Thoracic aorta (tissue), 2 donors: ENCODE measurements around the gene SEZ6. TPM values are rescaled to one million over a fixed set of nuclear protein-coding genes. Genes with fewer than 3 reads are reported as not detected.

Experiments used
- ATAC-seq: fragments of 150-250 bp; one replicate; pipeline ENCODE4 v1.8.0; 2017; ENCODE audit warnings: low read depth; ENCODE audit not compliant: insufficient number of reproducible peaks, low FRiP score
- DNase-seq: peaks from one replicate; pipeline ENCODE4 v3.0.0-alpha.2; 2020; ENCODE audit warnings: low spot score
- H3K27ac ChIP-seq, 2 donors: fragments of 200-600 bp; sonication (generic); 1 replicate in 1 of 2; 2 replicates in 1 of 2; pipeline ENCODE4 v1.5.1; 2016; ENCODE audit warnings: mild to moderate bottlenecking in 2 of 2, moderate library complexity in 2 of 2
- H3K27me3 ChIP-seq: fragments of 200-600 bp; sonication (generic); replicated peaks from 2 replicates; pipeline ENCODE4 v1.6.0; 2016; ENCODE audit warnings: mild to moderate bottlenecking; ENCODE audit not compliant: insufficient read depth
- H3K36me3 ChIP-seq: fragments of 200-600 bp; sonication (generic); one replicate; pipeline ENCODE4 v1.5.1; 2016
- H3K4me1 ChIP-seq, 2 donors: fragments of 200-600 bp; sonication (generic); 1 replicate in 1 of 2; 2 replicates in 1 of 2; pipeline versions ENCODE4 v1.5.1 to v1.6.0; 2016; ENCODE audit warnings: low read depth in 2 of 2, mild to moderate bottlenecking in 1 of 2; ENCODE audit not compliant: control insufficient read depth in 1 of 2
- H3K4me3 ChIP-seq: fragments of 200-600 bp; sonication (generic); 2 replicates; pipeline ENCODE4 v1.5.1; 2016; ENCODE audit warnings: mild to moderate bottlenecking
- H3K9me3 ChIP-seq: fragments of 200-600 bp; sonication (generic); 2 replicates; pipeline ENCODE4 v1.5.1; 2016
- total RNA-seq, 2 donors: library from RNA; depleted of rRNA; stranded (reverse); fragments of >200 nt; gene quantifications; one replicate each; pipeline versions ENCODE4 v1.1.0 to v1.2.3, GENCODE V29; 2016
- TF ChIP-seq, protein P1 (sequence below): fragments of 200-600 bp; sonication (generic); IDR thresholded peaks from one replicate; pipeline ENCODE4 v1.5.1; 2019; ENCODE audit warnings: antibody characterized with exemption

Gene SEZ6
- total RNA-seq, 2 donors from 2014 or later = not detected

GRCh38 chr17:28912938-28913333 lies 92.9 kb downstream of the SEZ6 start:
- Histone ChIP-seq H3K27ac (no peak overlapping the region), H3K4me3 (no peak overlapping the region), H3K36me3 (peaks cover 75% of the 10 kb centered on the region), H3K9me3 (no peaks in the 10 kb centered on the region), H3K27me3 (no peaks in the 10 kb centered on the region), H3K4me1 (peaks cover 10 to 14% of the 10 kb centered on the region in 2 donors)
- DNase-seq = no peak
- no peak for ATAC-seq
- TF ChIP-seq, protein P1, sequence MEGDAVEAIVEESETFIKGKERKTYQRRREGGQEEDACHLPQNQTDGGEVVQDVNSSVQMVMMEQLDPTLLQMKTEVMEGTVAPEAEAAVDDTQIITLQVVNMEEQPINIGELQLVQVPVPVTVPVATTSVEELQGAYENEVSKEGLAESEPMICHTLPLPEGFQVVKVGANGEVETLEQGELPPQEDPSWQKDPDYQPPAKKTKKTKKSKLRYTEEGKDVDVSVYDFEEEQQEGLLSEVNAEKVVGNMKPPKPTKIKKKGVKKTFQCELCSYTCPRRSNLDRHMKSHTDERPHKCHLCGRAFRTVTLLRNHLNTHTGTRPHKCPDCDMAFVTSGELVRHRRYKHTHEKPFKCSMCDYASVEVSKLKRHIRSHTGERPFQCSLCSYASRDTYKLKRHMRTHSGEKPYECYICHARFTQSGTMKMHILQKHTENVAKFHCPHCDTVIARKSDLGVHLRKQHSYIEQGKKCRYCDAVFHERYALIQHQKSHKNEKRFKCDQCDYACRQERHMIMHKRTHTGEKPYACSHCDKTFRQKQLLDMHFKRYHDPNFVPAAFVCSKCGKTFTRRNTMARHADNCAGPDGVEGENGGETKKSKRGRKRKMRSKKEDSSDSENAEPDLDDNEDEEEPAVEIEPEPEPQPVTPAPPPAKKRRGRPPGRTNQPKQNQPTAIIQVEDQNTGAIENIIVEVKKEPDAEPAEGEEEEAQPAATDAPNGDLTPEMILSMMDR = no peak

- H3K27ac ChIP-seq = no peak overlapping the region
- peaks cover 10 to 19% of the 10 kb centered on the region in 2 donors for H3K4me1 ChIP-seq
- TF ChIP-seq, protein P1 = no peak
- peaks cover 70% of the 10 kb centered on the region for H3K36me3 ChIP-seq
- H3K4me3 ChIP-seq = no peak overlapping the region
- no peak for ATAC-seq
- no peak for DNase-seq
- H3K9me3 ChIP-seq = no peaks in the 10 kb centered on the region
- H3K27me3 ChIP-seq = no peaks in the 10 kb centered on the region
These were observed 93.4 kb downstream of the SEZ6 start for GRCh38 chr17:28912281-28912937.

- H3K27ac ChIP-seq = no peak overlapping the region
- ATAC-seq (no peak), DNase-seq (no peak)
- H3K27me3 ChIP-seq = no peaks in the 10 kb centered on the region
- H3K4me1 ChIP-seq = peaks cover 10 to 19% of the 10 kb centered on the region in 2 donors
- H3K4me3 ChIP-seq = no peak overlapping the region
- H3K36me3 ChIP-seq = peaks cover 70% of the 10 kb centered on the region
- TF ChIP-seq, protein P1 = no peak
- no peaks in the 10 kb centered on the region for H3K9me3 ChIP-seq
These were observed 94.3 kb downstream of the SEZ6 start for GRCh38 chr17:28911411-28912045.

GRCh38 chr17:28910534-28910933 lies 95.3 kb downstream of the SEZ6 start:
- peaks cover 10 to 19% of the 10 kb centered on the region in 2 donors for H3K4me1 ChIP-seq
- no peak for DNase-seq
- H3K4me3 ChIP-seq = no peak overlapping the region
- H3K36me3 ChIP-seq = peaks cover 72% of the 10 kb centered on the region
- no peaks in the 10 kb centered on the region for H3K27me3 ChIP-seq
- H3K9me3 ChIP-seq = no peaks in the 10 kb centered on the region
- no peak for ATAC-seq
- TF ChIP-seq, protein P1 = no peak
- H3K27ac ChIP-seq = no peak overlapping the region

DNA sequence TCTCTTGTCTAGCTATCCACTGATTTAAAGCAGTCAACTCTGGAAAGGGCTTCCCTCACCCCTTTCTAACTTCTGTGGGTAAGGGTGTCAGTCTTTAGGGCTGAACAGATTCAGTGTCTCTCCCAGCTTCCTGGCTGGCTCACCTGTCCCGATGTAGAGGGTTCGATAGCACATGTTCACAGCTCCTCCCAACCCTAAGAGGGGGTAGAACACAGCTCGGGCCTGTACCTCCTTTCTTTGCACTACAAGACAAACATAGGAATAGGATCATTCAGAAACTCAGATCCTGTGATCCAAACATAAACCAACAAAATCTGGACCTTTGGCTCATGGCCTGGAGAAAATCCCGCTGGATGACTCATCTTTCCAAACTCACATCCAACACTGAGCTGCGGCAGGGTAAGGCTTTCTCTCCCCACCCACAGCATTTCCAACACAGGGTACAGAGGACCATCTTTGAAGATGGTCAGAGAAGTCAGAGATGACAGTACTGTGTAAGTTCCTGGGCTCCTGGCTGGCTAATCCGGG lies 97.1 kb downstream of the SEZ6 start:
- Histone ChIP-seq H3K4me1 (peaks cover 10 to 19% of the 10 kb centered on the region in 2 donors), H3K36me3 (peaks cover 59% of the 10 kb centered on the region), H3K9me3 (no peaks in the 10 kb centered on the region), H3K27me3 (no peaks in the 10 kb centered on the region), H3K4me3 (no peak overlapping the region), H3K27ac (peak overlapping the region; percentile 60 to 79)
- TF ChIP-seq, protein P1 = no peak
- DNase-seq = no peak
- peak; percentile 91 for ATAC-seq
